Mammary epithelial cell (primary cell): Measurements from ENCODE around the gene ASNS.

Source experiments
- EZH2 ChIP-seq: IDR thresholded peaks from 2 replicates; pipeline ENCODE4 v1.6.1; 2012; ENCODE audit warnings: low read length, inconsistent platforms, borderline replicate concordance
- TF ChIP-seq, protein P1 (sequence below), 2 donors: IDR thresholded peaks in 1 of 2; conservative IDR thresholded peaks in 1 of 2; 2 replicates each; pipeline ENCODE4 v1.5.1; 2011 to 2012; ENCODE audit warnings: inconsistent platforms in 2 of 2, low read length in 2 of 2, mild to moderate bottlenecking in 2 of 2, control low read depth in 1 of 2, low read depth in 1 of 2; ENCODE audit not compliant: insufficient read depth in 1 of 2; ENCODE audit errors: extremely low read depth in 1 of 2

DNA sequence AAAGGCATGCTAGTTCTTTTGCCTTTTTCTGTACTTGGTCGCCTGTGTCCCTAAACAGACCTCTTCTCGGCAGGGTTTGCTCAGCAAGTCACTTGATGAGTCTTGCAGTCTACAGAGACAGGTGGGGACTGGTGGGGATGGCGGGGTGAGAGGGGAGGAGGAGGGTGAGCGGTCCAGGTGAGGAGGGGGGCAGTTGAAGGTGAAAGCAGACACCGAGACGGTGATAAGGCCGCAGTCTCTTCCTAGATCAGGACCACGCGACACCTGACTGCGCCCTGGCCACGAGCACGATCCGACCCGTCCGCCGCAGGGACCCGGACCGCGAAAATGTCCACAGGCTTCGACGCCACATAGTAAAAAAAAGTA, 566 bp downstream of the ASNS start:
- TF ChIP-seq, protein P1, sequence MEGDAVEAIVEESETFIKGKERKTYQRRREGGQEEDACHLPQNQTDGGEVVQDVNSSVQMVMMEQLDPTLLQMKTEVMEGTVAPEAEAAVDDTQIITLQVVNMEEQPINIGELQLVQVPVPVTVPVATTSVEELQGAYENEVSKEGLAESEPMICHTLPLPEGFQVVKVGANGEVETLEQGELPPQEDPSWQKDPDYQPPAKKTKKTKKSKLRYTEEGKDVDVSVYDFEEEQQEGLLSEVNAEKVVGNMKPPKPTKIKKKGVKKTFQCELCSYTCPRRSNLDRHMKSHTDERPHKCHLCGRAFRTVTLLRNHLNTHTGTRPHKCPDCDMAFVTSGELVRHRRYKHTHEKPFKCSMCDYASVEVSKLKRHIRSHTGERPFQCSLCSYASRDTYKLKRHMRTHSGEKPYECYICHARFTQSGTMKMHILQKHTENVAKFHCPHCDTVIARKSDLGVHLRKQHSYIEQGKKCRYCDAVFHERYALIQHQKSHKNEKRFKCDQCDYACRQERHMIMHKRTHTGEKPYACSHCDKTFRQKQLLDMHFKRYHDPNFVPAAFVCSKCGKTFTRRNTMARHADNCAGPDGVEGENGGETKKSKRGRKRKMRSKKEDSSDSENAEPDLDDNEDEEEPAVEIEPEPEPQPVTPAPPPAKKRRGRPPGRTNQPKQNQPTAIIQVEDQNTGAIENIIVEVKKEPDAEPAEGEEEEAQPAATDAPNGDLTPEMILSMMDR (conservative IDR thresholded peaks at IDR 0.05 in 1 of 2, IDR thresholded peaks at IDR 0.05 in 1 of 2; ENCODE audit: extremely low read depth in 1 of 2, insufficient read depth in 1 of 2, low read depth in 1 of 2, low read length in 2 of 2) = no peak
- TF ChIP-seq EZH2 = no peak
